Globus pallidus (tissue), 1 donor: ENCODE results near the gene C10orf67.
A peak's percentile ranks its signal among the peaks of the same experiment; 100 is the strongest.

Experiments
- DNase-seq: peaks from one replicate; pipeline ENCODE4 v3.0.0-alpha.2; 2015; ENCODE audit warnings: low spot score

C10orf67 gene

DNA sequence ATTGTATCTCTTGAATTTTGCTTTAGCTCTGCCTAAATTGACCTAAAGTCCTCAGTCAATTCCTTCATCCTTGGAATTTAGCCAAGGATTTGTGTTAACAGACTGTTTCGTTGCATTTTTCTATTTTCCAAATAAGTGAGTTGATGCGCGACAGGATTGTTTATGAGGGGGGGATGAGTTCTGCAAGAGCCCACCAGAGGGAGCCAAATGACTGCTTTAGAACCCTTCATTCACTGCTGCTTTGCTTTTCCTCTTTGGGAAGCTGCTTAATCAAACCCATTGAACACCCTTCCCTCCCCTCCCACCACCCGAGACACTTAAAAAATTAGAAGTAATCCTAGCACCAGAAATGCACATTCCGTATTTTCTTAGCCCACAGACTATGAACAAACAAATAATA, 186.2 kb downstream of the C10orf67 start:
- peak; percentile 77 for DNase-seq

DNA sequence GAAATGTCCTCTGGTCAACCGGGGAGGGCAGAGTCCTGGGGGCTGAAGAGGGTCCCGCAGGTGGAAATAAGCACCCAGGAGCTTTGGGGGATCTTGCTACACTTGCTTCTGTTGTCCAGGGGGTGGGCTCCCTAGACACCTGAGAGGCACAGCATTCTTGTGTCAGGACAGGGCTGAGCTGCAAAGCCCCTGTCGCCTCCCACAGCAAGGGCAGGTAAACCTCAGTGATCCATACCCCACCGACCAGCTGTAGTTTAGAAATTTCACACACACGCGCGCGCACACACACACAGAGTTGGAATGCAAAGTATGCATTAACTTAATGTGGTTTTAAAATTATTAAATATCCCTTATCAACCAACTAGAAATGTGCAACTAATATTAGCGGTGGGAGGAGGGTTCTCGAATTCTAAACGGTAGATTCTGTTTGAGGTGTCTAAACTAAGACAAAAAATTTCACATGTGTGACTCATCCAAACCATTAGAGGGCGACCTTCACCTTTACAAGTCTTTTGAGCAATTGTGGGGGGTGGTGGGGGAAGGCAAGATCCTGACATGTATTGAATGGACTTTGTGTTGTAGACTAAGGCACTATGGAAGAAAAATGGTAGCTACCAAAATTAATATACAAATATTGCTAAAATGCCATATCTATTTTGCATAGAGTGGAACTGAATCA, 186.8 kb downstream of the C10orf67 start:
- peak; percentile 54 for DNase-seq

- DNase-seq, result no peak
Measured at GRCh38 chr10:23157239-23157681, 187.3 kb downstream of the C10orf67 start.

- DNase-seq, result no peak
Measured at GRCh38 chr10:23156447-23157150, 188.0 kb downstream of the C10orf67 start.

DNA sequence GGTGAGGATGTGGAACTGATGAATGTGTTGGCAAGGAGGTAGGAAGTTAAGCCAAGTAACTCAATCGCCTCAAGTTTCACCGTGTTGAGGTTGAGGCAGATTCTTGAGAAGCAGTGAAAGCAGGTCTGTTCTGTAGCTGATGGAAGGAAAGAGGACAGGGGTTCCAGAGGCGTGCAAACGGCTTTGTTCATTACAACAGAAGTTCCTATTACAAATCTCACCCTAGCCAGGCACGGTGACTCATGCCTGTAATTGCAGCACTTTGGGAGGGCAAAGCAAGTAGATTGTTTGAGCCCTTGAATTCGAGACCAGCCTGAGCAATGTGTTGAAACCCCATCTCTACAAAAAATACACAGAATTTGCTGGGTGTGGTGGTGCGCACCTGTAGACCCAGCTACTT, 189.4 kb downstream of the C10orf67 start:
- DNase-seq, result no peak
